Measurements from ENCODE around the gene PLCG2. TPM values are rescaled to one million over a fixed set of nuclear protein-coding genes. Genes with fewer than 3 reads are reported as not detected.
A peak's percentile ranks its signal among the peaks of the same experiment; 100 is the strongest.

The PLCG2 gene
- polyA plus RNA-seq, 2 of the 4 experiments (the other 2 are of a cell fraction) = 2.8 to 6.0 TPM

GRCh38 chr16:81787659-81788058 is 8.6 kb downstream of the PLCG2 start:
- DNase-seq (ENCODE audit: low read depth in 1 of 2, low spot score in 1 of 2) = no peak
- TF ChIP-seq HMGXB4 (CRISPR knock-in tag; IDR thresholded peaks at IDR 0.05; ENCODE audit: borderline replicate concordance) (no peak), MAFK (IDR thresholded peaks at IDR 0.05; ENCODE audit: partially characterized antibody) (peak; percentile 27)
- ATAC-seq = no peak
- no peak overlapping the region for H3K4me3 ChIP-seq
- CTCF ChIA-PET = no interaction called here
- no peaks in the 10 kb centered on the region for H3K9me3 ChIP-seq
- no peaks in the 10 kb centered on the region for H3K4me1 ChIP-seq
- POLR2A ChIA-PET = no interaction called here
- WGBS (ENCODE audit: missing lambda C conversion rate) = 92% methylated on average over 6 of the region's 6 CpGs
- no peak overlapping the region for H3K27ac ChIP-seq
- no peak overlapping the region for H3K4me2 ChIP-seq
- no peak for FAIRE-seq

GRCh38 chr16:81790277-81790676 is 11.2 kb downstream of the PLCG2 start:
- ChIA-PET POLR2A (no interaction called here), CTCF (interaction anchor here (1.0 kb wide), 1 partner anchor 11 kb away, joined by 3 read pairs; the partner anchor contains the start of gene PLCG2)
- H3K27ac ChIP-seq = no peak overlapping the region
- DNase-seq (ENCODE audit: low read depth in 1 of 2, low spot score in 1 of 2) = no peak
- H3K4me3 ChIP-seq = no peak overlapping the region
- no peak for ATAC-seq
- TF ChIP-seq CBX2 (IDR thresholded peaks at IDR 0.05; ENCODE audit: borderline replicate concordance, low read depth) = no peak
- TF ChIP-seq ELK1 (IDR thresholded peaks at IDR 0.05; ENCODE audit: low read depth, low read length) = no peak
- TF ChIP-seq RNF2 (IDR thresholded peaks at IDR 0.05; ENCODE audit: borderline replicate concordance, low read depth) = no peak
- no peak for TF ChIP-seq MAZ (IDR thresholded peaks at IDR 0.05; ENCODE audit: borderline replicate concordance, low read depth, low read length)
- no peak for TF ChIP-seq TFCP2L1 (CRISPR knock-in tag; IDR thresholded peaks at IDR 0.05)
- TF ChIP-seq JUNB (IDR thresholded peaks at IDR 0.05) = no peak
- no peak for TF ChIP-seq BHLHE40 (IDR thresholded peaks at IDR 0.05; ENCODE audit: low read depth, low read length)
- TF ChIP-seq PHF8 (IDR thresholded peaks at IDR 0.05; ENCODE audit: borderline replicate concordance, low read depth) = no peak
- no peak for TF ChIP-seq MYC (IDR thresholded peaks at IDR 0.05; ENCODE audit: borderline replicate concordance, low read length)
- no peak for TF ChIP-seq POLR2A (IDR thresholded peaks at IDR 0.05; ENCODE audit: low read length)
- no peak for TF ChIP-seq KDM5A (IDR thresholded peaks at IDR 0.05)
- TF ChIP-seq MAFK (IDR thresholded peaks at IDR 0.05; ENCODE audit: partially characterized antibody) = no peak
- TF ChIP-seq CBX8 (IDR thresholded peaks at IDR 0.05) = no peak
- no peak for TF ChIP-seq ZSCAN20 (CRISPR knock-in tag; IDR thresholded peaks at IDR 0.05)
- TF ChIP-seq TP53 (CRISPR knock-in tag; IDR thresholded peaks at IDR 0.05) = no peak
- TF ChIP-seq ESRRA (IDR thresholded peaks at IDR 0.05; ENCODE audit: borderline replicate concordance, low read length) = no peak
- TF ChIP-seq KDM1A (IDR thresholded peaks at IDR 0.05; ENCODE audit: low read depth) = no peak
- TF ChIP-seq CHD4 (IDR thresholded peaks at IDR 0.05; ENCODE audit: borderline replicate concordance) = no peak
- no peak for FAIRE-seq
- H3K4me1 ChIP-seq = no peaks in the 10 kb centered on the region
- no peaks in the 10 kb centered on the region for H3K9me3 ChIP-seq
- no peak overlapping the region for H3K4me2 ChIP-seq
- 82% methylated on average over 5 of the region's 5 CpGs for WGBS (ENCODE audit: missing lambda C conversion rate)

GRCh38 chr16:81790830-81791435 is 11.8 kb downstream of the PLCG2 start:
- ChIA-PET POLR2A (no interaction called here), CTCF (no interaction called here)
- FAIRE-seq (no peak), ATAC-seq (peak; percentile 12 to 27; a peak in 2 of 6 replicates), DNase-seq (ENCODE audit: low read depth in 1 of 2, low spot score in 1 of 2) (no peak)
- H3K4me1 ChIP-seq = no peaks in the 10 kb centered on the region
- no peak overlapping the region for H3K4me2 ChIP-seq
- H3K27ac ChIP-seq = no peak overlapping the region
- no peak overlapping the region for H3K4me3 ChIP-seq
- H3K9me3 ChIP-seq = no peaks in the 10 kb centered on the region
- 65% methylated on average over 2 of the region's 2 CpGs for WGBS (ENCODE audit: missing lambda C conversion rate)
- TF ChIP-seq NFE2L2 (conservative IDR thresholded peaks at IDR 0.05; ENCODE audit: low read length) (no peak), NPAS2 (CRISPR knock-in tag; IDR thresholded peaks at IDR 0.05; ENCODE audit: borderline replicate concordance) (no peak), CHD4 (IDR thresholded peaks at IDR 0.05; ENCODE audit: borderline replicate concordance) (no peak), TFCP2L1 (CRISPR knock-in tag; IDR thresholded peaks at IDR 0.05) (no peak), HEYL (CRISPR knock-in tag; IDR thresholded peaks at IDR 0.05) (no peak), MYC (IDR thresholded peaks at IDR 0.05; ENCODE audit: borderline replicate concordance, low read length) (no peak), REST (IDR thresholded peaks at IDR 0.05) (no peak), HDAC2 (IDR thresholded peaks at IDR 0.05) (no peak), HES2 (IDR thresholded peaks at IDR 0.05) (no peak), RFX5 (IDR thresholded peaks at IDR 0.05) (no peak), FOSL2 (IDR thresholded peaks at IDR 0.05) (no peak), FOSL2 (CRISPR knock-in tag; IDR thresholded peaks at IDR 0.05) (no peak), E2F6 (IDR thresholded peaks at IDR 0.05; ENCODE audit: borderline replicate concordance, low read depth) (no peak)
